NCI-H82 treated with DMSO at 0.1 percent for 48 hours (cell line): ENCODE measurements around the gene GDPD4.

ENCODE experiments used
- DNase-seq: peaks from one replicate; lab custom pipeline; 2025; ENCODE audit not compliant: unreplicated experiment; lab: John Stamatoyannopoulos, UW

Gene GDPD4

GRCh38 chr11:77191823-77192495 lies 109.5 kb downstream of the GDPD4 start:
- no peak for DNase-seq

- DNase-seq, result no peak
Measured at GRCh38 chr11:77191429-77191822, 110.1 kb downstream of the GDPD4 start.

GRCh38 chr11:77190331-77191075 lies 111.0 kb downstream of the GDPD4 start:
- DNase-seq, result no peak

GRCh38 chr11:77189588-77190210 lies 111.8 kb downstream of the GDPD4 start:
- DNase-seq, result no peak

GRCh38 chr11:77188633-77189491 lies 112.6 kb downstream of the GDPD4 start:
- no peak for DNase-seq

- peak; percentile 8 for DNase-seq
Measured at GRCh38 chr11:77187776-77188632, 113.5 kb downstream of the GDPD4 start.

GRCh38 chr11:77187111-77187750 lies 114.3 kb downstream of the GDPD4 start:
- no peak for DNase-seq

GRCh38 chr11:77186302-77186701 lies 115.2 kb downstream of the GDPD4 start:
- no peak for DNase-seq

- DNase-seq, result no peak
Measured at GRCh38 chr11:77184136-77184860, 117.2 kb downstream of the GDPD4 start.

- DNase-seq, result no peak
Measured at GRCh38 chr11:77183431-77183984, 118.0 kb downstream of the GDPD4 start.

GRCh38 chr11:77182542-77183430 lies 118.7 kb downstream of the GDPD4 start:
- no peak for DNase-seq

GRCh38 chr11:77181799-77182541 lies 119.5 kb downstream of the GDPD4 start:
- no peak for DNase-seq

GRCh38 chr11:77181226-77181625 lies 120.3 kb downstream of the GDPD4 start:
- no peak for DNase-seq

GRCh38 chr11:77180346-77180745 lies 121.1 kb downstream of the GDPD4 start:
- DNase-seq, result no peak

- DNase-seq, result no peak
Measured at GRCh38 chr11:77179681-77180080, 121.8 kb downstream of the GDPD4 start.

GRCh38 chr11:77179048-77179447 lies 122.4 kb downstream of the GDPD4 start:
- no peak for DNase-seq

GRCh38 chr11:77178150-77178549 lies 123.3 kb downstream of the GDPD4 start:
- no peak for DNase-seq
